Measurements from ENCODE around the gene UNC13D.

GRCh38 chr17:75810216-75810615 lies 34.0 kb downstream of the UNC13D start:
- no peak for TF ChIP-seq CTCF (optimal IDR thresholded peaks at IDR 0.05 in 1 of 3, IDR thresholded peaks at IDR 0.05 in 1 of 3, conservative IDR thresholded peaks at IDR 0.05 in 1 of 3; ENCODE audit: extremely low read depth in 1 of 3, insufficient read depth in 2 of 3, low read length in 3 of 3)
- no peak for TF ChIP-seq EZH2 (IDR thresholded peaks at IDR 0.05; ENCODE audit: low read length)
